Left cardiac atrium (tissue), 4 donors: ENCODE data around the gene DCAKD. TPM values are rescaled to one million over a fixed set of nuclear protein-coding genes. Genes with fewer than 3 reads are reported as not detected.
"Not testable (repeated sequence)": the region's sequence is repeated elsewhere in the genome, so short reads cannot be mapped to it uniquely, and the experiment has no call there.

Source experiments
- ATAC-seq, 2 donors: fragments of 200-7000 bp; cut with Tn5 transposase; one replicate each; pipeline ENCODE4 v1.9.1; 2020; ENCODE audit warnings: mild to moderate bottlenecking in 2 of 2, moderate library complexity in 2 of 2
- DNase-seq: peaks from one replicate; pipeline ENCODE4 v3.0.0-alpha.2; 2020
- intact Hi-C, 2 donors: fragments of 100-400 bp; cut with DNase I; formaldehyde crosslinking; loops; one replicate each; pipeline versions ENCODE4 v1.14.1 to v1.15.1; 2022 to 2023
- total RNA-seq, 2 donors: library from RNA; stranded (reverse); fragmentation: NEBNext Ultra II Directional; extraction: Animal tissue kit (Norgen Biotek cat#: 25700); gene quantifications; one replicate each; pipeline ENCODE4 v1.2.1, GENCODE V29; 2021
- donor health status: DM: no; HTN: yes; CAD: no.
- donor health status: DM: no; HTN: yes; CAD: no; lungs with severe emphysema.
- donor health status: DM: yes; HTN: yes; CAD: no.
- donor health status: Dilated cardiomyopathy.

DCAKD gene
- total RNA-seq, 2 donors from 2014 or later, result 30.9 to 33.2 TPM

- ATAC-seq (peak; percentile 58 to 59), DNase-seq (no peak)
- intact Hi-C loops, result no loop called here
Observed at GRCh38 chr17:45073414-45074070, 22.1 kb upstream of the DCAKD start.

- ATAC-seq, result no peak
- intact Hi-C loops, result no loop called here
Observed at GRCh38 chr17:45070809-45071208, 19.4 kb upstream of the DCAKD start.

GRCh38 chr17:45070001-45070400 lies 18.6 kb upstream of the DCAKD start:
- intact Hi-C loops, result no loop called here
- ATAC-seq (no peak), DNase-seq (no peak)

More at GRCh38 chr17:45070809-45071208, 19.4 kb upstream of the DCAKD start:
- DNase-seq, result no peak

GRCh38 chr17:45067637-45068036 lies 16.2 kb upstream of the DCAKD start:
- ATAC-seq, result no peak
- intact Hi-C loops, result no loop called here
- no peak for DNase-seq

GRCh38 chr17:45063198-45063597 lies 11.8 kb upstream of the DCAKD start:
- intact Hi-C loops, result no loop called here
- no peak for DNase-seq
- no peak for ATAC-seq

- intact Hi-C loops, result no loop called here
- DNase-seq (no peak), ATAC-seq (no peak)
Observed at GRCh38 chr17:45061606-45062205, 10.3 kb upstream of the DCAKD start.

- DNase-seq, result peak; percentile 98
- peak; percentile 97 to 98 for ATAC-seq
- intact Hi-C loops, result no loop called here
Observed at GRCh38 chr17:45060797-45061605, 9.6 kb upstream of the DCAKD start, which contains the start of gene NMT1. NMT1 (plus strand) TSS chr17:45061317; CDS start chr17:45061330, 13 bp downstream.

- intact Hi-C loops, result no loop called here
- no peak for DNase-seq
- peak; percentile 17 to 30 for ATAC-seq
Observed at GRCh38 chr17:45060382-45060796, 9.0 kb upstream of the DCAKD start.

GRCh38 chr17:45052052-45052772 lies 780 bp upstream of the DCAKD start:
- DNase-seq (peak; percentile 62), ATAC-seq (peak in 1 of 2 donors; percentile 7)
- intact Hi-C loops, result no loop called here

- intact Hi-C loops, ATAC-seq, DNase-seq: not testable (repeated sequence)
Observed at GRCh38 chr17:45051720-45052051, 254 bp upstream of the DCAKD start.

GRCh38 chr17:45050481-45051059 lies 862 bp downstream of the DCAKD start:
- DNase-seq (no peak), ATAC-seq (peak; percentile 11 to 44)
- intact Hi-C loops, result no loop called here

GRCh38 chr17:45048795-45049563 lies 2.5 kb downstream of the DCAKD start:
- ATAC-seq, result no peak
- DNase-seq, result no peak
- intact Hi-C loops, result loop anchor here in 1 of 2 donors (5.0 kb wide), 1 partner anchor 48 kb away; no protein-coding TSS in a partner anchor

- intact Hi-C loops, result loop anchor here in 1 of 2 donors (5.0 kb wide), 1 partner anchor 51 kb away; no protein-coding TSS in a partner anchor
- ATAC-seq (no peak), DNase-seq (no peak)
Observed at GRCh38 chr17:45046537-45047125, 4.8 kb downstream of the DCAKD start.

- ATAC-seq, result peak in 1 of 2 donors; percentile 15
- intact Hi-C loops, result no loop called here
- no peak for DNase-seq
Observed at GRCh38 chr17:45043813-45044540, 7.5 kb downstream of the DCAKD start.

GRCh38 chr17:45042346-45043120 lies 8.9 kb downstream of the DCAKD start:
- intact Hi-C loops, result no loop called here
- no peak for ATAC-seq
- DNase-seq, result no peak

- intact Hi-C loops, result no loop called here
- DNase-seq (no peak), ATAC-seq (no peak)
Observed at GRCh38 chr17:45040459-45040858, 11.0 kb downstream of the DCAKD start.
